ENCODE results near the gene CRB2. TPM values are rescaled to one million over a fixed set of nuclear protein-coding genes. Genes with fewer than 3 reads are reported as not detected.

Gene CRB2
- total RNA-seq, 4 donors from 2014 or later = 0.06 to 0.13 TPM; not detected in 2

- DNase-seq (ENCODE audit: extremely low spot score) = no peak
- intact Hi-C loops (cut with DNase I) = no loop called here
- peak overlapping the region in 1 of 4 donors; percentile 16 for H3K4me3 ChIP-seq
- peaks cover 0 to 77% (median 17%) of the 10 kb centered on the region in 4 donors for H3K27me3 ChIP-seq
- H3K9me3 ChIP-seq = no peaks in the 10 kb centered on the region
- H3K27ac ChIP-seq (replicated peaks in 1 of 4) = no peak overlapping the region
- no peaks in the 10 kb centered on the region for H3K36me3 ChIP-seq
- peaks cover 6 to 28% (median 26%) of the 10 kb centered on the region in 4 donors for H3K4me1 ChIP-seq
- WGBS = 0% methylated on average over 1 of the region's 60 CpGs
- no peak for TF ChIP-seq CTCF (IDR thresholded peaks at IDR 0.05)
- TF ChIP-seq POLR2A (IDR thresholded peaks at IDR 0.05; ENCODE audit: low read depth) = no peak
- TF ChIP-seq POLR2AphosphoS5 (IDR thresholded peaks at IDR 0.05) = no peak
- TF ChIP-seq EP300 (IDR thresholded peaks at IDR 0.05) = no peak
Measured at GRCh38 chr9:123373447-123373923, 17.5 kb downstream of the CRB2 start.

GRCh38 chr9:123373946-123374345 lies 17.9 kb downstream of the CRB2 start:
- Histone ChIP-seq H3K9me3 (no peaks in the 10 kb centered on the region), H3K27ac (replicated peaks in 1 of 4) (no peak overlapping the region), H3K4me3 (peak overlapping the region in 1 of 4 donors; percentile 16), H3K36me3 (no peaks in the 10 kb centered on the region), H3K27me3 (peaks cover 0 to 73% (median 17%) of the 10 kb centered on the region in 4 donors), H3K4me1 (peaks cover 6 to 28% (median 26%) of the 10 kb centered on the region in 4 donors)
- no peak for DNase-seq (ENCODE audit: extremely low spot score)
- TF ChIP-seq POLR2A (IDR thresholded peaks at IDR 0.05; ENCODE audit: low read depth) = no peak
- TF ChIP-seq CTCF (IDR thresholded peaks at IDR 0.05) = no peak
- no peak for TF ChIP-seq EP300 (IDR thresholded peaks at IDR 0.05)
- no peak for TF ChIP-seq POLR2AphosphoS5 (IDR thresholded peaks at IDR 0.05)
- WGBS = 22% methylated on average over 10 of the region's 10 CpGs
- intact Hi-C loops (cut with DNase I) = no loop called here

GRCh38 chr9:123375469-123376132 lies 19.6 kb downstream of the CRB2 start:
- H3K4me3 ChIP-seq = peak overlapping the region in 1 of 4 donors; percentile 2
- WGBS = 2% methylated on average over 6 of the region's 14 CpGs
- no peak for DNase-seq (ENCODE audit: extremely low spot score)
- TF ChIP-seq POLR2A (IDR thresholded peaks at IDR 0.05; ENCODE audit: low read depth) = no peak
- no peak for TF ChIP-seq CTCF (IDR thresholded peaks at IDR 0.05)
- TF ChIP-seq POLR2AphosphoS5 (IDR thresholded peaks at IDR 0.05) = no peak
- TF ChIP-seq EP300 (IDR thresholded peaks at IDR 0.05) = no peak
- no peaks in the 10 kb centered on the region for H3K9me3 ChIP-seq
- peaks cover 6 to 28% (median 26%) of the 10 kb centered on the region in 4 donors for H3K4me1 ChIP-seq
- peaks cover 0 to 56% (median 17%) of the 10 kb centered on the region in 4 donors for H3K27me3 ChIP-seq
- peaks cover 0 to under 1% (median 0%) of the 10 kb centered on the region in 4 donors for H3K36me3 ChIP-seq
- H3K27ac ChIP-seq (replicated peaks in 1 of 4) = no peak overlapping the region
- intact Hi-C loops (cut with DNase I) = no loop called here

GRCh38 chr9:123376218-123377071 lies 20.4 kb downstream of the CRB2 start:
- no peak for DNase-seq (ENCODE audit: extremely low spot score)
- H3K27ac ChIP-seq (replicated peaks in 1 of 4) = no peak overlapping the region
- H3K4me1 ChIP-seq = peaks cover 6 to 28% (median 26%) of the 10 kb centered on the region in 4 donors
- H3K27me3 ChIP-seq = peaks cover 0 to 48% (median 17%) of the 10 kb centered on the region in 4 donors
- no peak overlapping the region for H3K4me3 ChIP-seq
- WGBS = 81% methylated on average over 21 of the region's 24 CpGs
- peaks cover 0 to 8% (median 4%) of the 10 kb centered on the region in 4 donors for H3K36me3 ChIP-seq
- TF ChIP-seq EP300 (IDR thresholded peaks at IDR 0.05) (no peak), POLR2AphosphoS5 (IDR thresholded peaks at IDR 0.05) (no peak), CTCF (IDR thresholded peaks at IDR 0.05) (no peak), POLR2A (IDR thresholded peaks at IDR 0.05; ENCODE audit: low read depth) (no peak)
- no peaks in the 10 kb centered on the region for H3K9me3 ChIP-seq
- intact Hi-C loops (cut with DNase I) = no loop called here
